ENCODE results near the gene COL1A1.

COL1A1 gene

DNA sequence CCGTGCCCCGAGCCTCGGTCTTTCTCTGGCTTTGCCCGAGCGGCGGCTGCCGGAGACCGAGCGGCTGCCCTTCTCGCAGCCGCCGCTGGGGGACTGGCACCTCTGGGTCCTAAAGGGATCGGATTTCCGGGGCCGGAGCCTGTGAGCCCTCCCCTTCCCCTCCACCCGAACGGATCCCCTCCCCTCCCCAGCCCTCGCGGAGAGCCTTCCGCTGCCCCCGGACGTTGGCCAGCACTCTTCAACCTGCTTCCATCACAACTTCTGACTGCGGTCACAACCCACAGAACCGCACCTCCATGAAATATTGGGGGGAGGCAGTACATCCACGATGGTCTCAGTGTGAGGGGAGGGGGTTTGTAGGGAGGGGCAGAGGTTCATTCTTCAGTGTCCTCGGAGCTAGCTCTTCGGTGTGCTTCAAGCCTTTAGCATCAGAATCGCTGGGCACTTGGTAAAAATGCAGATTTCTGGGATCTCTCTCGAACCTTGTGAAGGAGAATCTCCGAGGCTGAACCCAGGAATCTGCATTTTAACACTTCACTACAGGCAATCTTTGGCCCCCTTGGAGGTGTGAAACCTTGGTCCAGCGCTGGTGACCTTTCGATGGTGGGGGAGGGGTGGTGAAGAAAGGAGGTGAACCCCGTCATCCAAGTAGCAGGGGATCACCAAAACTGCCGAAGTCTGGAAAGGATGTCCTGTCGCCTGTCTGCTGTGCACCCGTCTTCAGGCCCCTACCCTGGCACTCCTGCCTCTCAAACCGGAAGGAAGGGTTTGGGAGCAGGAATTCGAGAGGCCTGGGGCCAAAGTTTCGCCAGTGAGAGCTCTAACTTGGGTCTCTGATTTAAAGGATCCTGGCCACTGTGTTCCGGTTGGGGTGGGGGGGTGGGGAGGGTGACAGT lies 50.1 kb downstream of the COL1A1 start:
- Histone ChIP-seq H3F3A (ENCODE audit: insufficient read depth, low read length) (peaks cover 42% of the 10 kb centered on the region), H3K27me3 (replicated peaks; ENCODE audit: insufficient read depth, low read length) (no peaks in the 10 kb centered on the region), H3K4me3 (ENCODE audit: low read length) (peak overlapping the region; percentile 82), H3K9ac (ENCODE audit: low read length) (peak overlapping the region; percentile 71), H3K4me2 (ENCODE audit: low read depth, low read length) (peak overlapping the region; percentile 95), H3K79me2 (ENCODE audit: low read length) (peaks cover 43% of the 10 kb centered on the region), H4K20me1 (ENCODE audit: insufficient read depth, low read length) (no peaks in the 10 kb centered on the region), H2AFZ (ENCODE audit: low read length) (peak overlapping the region; percentile 70), H3K9me3 (replicated peaks; ENCODE audit: insufficient read depth, low read length) (no peaks in the 10 kb centered on the region), H3K27ac (ENCODE audit: low read length) (peak overlapping the region; percentile 84), H3K36me3 (replicated peaks; ENCODE audit: insufficient read depth, low read length) (no peaks in the 10 kb centered on the region), H3K9me2 (replicated peaks; ENCODE audit: insufficient read depth, low read length) (no peaks in the 10 kb centered on the region), H3K4me1 (ENCODE audit: low read length) (peaks cover 38% of the 10 kb centered on the region)
- DNase-seq, result peak; percentile 93
- no peak for TF ChIP-seq EZH2phosphoT487 (IDR thresholded peaks at IDR 0.05; ENCODE audit: low read length)
- TF ChIP-seq, protein P1, sequence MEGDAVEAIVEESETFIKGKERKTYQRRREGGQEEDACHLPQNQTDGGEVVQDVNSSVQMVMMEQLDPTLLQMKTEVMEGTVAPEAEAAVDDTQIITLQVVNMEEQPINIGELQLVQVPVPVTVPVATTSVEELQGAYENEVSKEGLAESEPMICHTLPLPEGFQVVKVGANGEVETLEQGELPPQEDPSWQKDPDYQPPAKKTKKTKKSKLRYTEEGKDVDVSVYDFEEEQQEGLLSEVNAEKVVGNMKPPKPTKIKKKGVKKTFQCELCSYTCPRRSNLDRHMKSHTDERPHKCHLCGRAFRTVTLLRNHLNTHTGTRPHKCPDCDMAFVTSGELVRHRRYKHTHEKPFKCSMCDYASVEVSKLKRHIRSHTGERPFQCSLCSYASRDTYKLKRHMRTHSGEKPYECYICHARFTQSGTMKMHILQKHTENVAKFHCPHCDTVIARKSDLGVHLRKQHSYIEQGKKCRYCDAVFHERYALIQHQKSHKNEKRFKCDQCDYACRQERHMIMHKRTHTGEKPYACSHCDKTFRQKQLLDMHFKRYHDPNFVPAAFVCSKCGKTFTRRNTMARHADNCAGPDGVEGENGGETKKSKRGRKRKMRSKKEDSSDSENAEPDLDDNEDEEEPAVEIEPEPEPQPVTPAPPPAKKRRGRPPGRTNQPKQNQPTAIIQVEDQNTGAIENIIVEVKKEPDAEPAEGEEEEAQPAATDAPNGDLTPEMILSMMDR (IDR thresholded peaks at IDR 0.05; ENCODE audit: low read length), result peak; percentile 48
- TF ChIP-seq EZH2 (optimal IDR thresholded peaks at IDR 0.05; ENCODE audit: low read depth, low read length), result no peak

DNA sequence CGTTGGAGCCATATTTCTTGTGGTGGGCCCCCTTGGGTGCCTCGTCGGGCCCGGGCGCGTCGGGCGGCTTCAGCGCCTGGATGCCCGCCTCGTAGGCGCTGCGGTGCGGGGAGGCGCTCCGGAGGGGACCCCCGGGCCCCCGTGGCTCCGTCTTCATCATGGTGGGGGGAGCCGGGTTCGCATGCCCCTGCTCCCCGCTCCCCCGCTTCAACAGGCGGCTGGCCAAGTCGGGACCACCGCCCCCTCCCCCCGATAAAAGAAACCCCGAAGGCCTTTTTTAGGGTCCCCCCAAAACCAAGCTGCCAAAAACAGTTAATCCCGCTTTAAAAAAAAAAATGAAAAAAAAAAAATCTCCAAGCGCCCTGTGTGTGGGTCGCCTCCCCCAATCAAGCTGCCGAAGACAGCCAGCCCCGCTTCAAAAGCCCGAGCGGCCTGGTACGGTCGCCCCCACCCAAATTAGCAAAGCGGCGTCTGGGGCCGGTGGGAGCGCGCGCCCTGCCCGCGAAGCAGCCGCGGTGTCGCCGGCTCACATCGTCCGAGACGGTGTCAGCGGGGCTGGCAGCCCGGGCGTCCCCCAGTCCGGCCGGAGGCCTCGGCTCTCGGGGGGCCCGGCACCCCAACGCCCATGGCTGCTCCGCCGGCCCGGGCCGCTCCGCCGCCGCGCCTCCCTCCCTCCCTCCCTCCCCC lies 50.9 kb downstream of the COL1A1 start, which contains the start of gene PPP1R9B:
Gene PPP1R9B (minus strand): TSS at position 324 of the 687 bp plus-strand sequence. CDS start 164 bp downstream, at position 160.
- no peak for DNase-seq
- TF ChIP-seq EZH2 (optimal IDR thresholded peaks at IDR 0.05; ENCODE audit: low read depth, low read length), result no peak
- no peak for TF ChIP-seq EZH2phosphoT487 (IDR thresholded peaks at IDR 0.05; ENCODE audit: low read length)
- TF ChIP-seq, protein P1 (IDR thresholded peaks at IDR 0.05; ENCODE audit: low read length), result no peak
- Histone ChIP-seq H3K9ac (ENCODE audit: low read length) (peak within 1 kb of the TSS; percentile 75), H3K9me3 (replicated peaks; ENCODE audit: insufficient read depth, low read length) (no peaks in the 10 kb centered on the region), H3K4me2 (ENCODE audit: low read depth, low read length) (peak within 1 kb of the TSS; percentile 95), H3K27ac (ENCODE audit: low read length) (peak within 1 kb of the TSS; percentile 84), H4K20me1 (ENCODE audit: insufficient read depth, low read length) (no peaks in the 10 kb centered on the region), H3K36me3 (replicated peaks; ENCODE audit: insufficient read depth, low read length) (no peaks in the 10 kb centered on the region), H3K4me3 (ENCODE audit: low read length) (peak within 1 kb of the TSS; percentile 82), H3K9me2 (replicated peaks; ENCODE audit: insufficient read depth, low read length) (no peaks in the 10 kb centered on the region), H3F3A (ENCODE audit: insufficient read depth, low read length) (peaks cover 38% of the 10 kb centered on the region), H3K27me3 (replicated peaks; ENCODE audit: insufficient read depth, low read length) (no peaks in the 10 kb centered on the region), H3K4me1 (ENCODE audit: low read length) (peaks cover 38% of the 10 kb centered on the region), H3K79me2 (ENCODE audit: low read length) (peaks cover 51% of the 10 kb centered on the region), H2AFZ (ENCODE audit: low read length) (peak within 1 kb of the TSS; percentile 70)

DNA sequence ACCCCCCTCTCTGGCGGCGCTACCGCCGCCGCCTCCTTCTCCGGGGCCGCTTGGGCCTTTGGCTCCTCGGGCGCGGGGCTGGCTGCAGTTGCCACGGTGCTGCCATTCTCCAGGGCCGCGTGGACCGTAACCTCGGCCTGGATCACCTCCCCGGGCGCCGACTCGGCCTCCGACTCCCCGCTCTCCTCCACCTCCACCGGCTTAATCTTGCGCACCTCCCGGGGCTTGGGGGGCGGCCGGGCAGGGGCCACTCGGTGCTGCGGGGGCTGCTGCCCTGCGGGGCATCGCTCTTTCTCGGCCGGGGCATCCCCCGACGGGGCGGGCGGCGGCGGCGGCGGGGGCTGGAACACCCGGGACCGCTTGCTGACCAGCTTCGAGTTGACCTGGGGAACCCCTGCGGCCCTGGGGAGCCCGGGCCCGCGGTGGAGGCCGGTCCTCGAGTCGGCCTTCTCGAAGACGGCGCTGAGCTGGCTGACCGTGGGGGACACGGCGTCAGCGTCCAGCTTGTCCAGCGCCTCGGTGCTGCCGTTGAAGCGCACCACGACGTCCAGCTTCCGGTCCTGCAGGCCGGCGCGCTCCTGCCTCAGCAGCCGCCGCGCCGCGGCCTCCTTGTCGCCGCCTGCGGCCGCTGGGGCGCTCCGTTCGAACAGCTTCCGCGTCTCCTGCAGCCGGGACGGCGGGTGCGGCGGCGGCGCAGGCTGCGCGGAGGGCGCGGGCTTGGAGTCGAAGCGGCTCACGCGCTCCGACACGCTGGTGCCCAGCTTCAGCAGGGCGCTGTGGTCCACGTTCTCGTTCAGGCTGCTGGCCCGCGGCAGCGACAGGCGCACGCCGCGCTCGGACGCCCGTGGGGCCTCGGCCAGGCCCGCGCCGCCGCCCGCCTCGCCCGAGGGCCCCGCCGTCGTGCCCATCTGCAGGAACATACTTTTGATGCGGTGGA lies 51.7 kb downstream of the COL1A1 start:
- no peaks in the 10 kb centered on the region for H4K20me1 ChIP-seq (ENCODE audit: insufficient read depth, low read length)
- peaks cover 32% of the 10 kb centered on the region for H3K4me1 ChIP-seq (ENCODE audit: low read length)
- no peaks in the 10 kb centered on the region for H3K27me3 ChIP-seq (replicated peaks; ENCODE audit: insufficient read depth, low read length)

More for the DNA sequence above, 51.7 kb downstream of the COL1A1 start:
- no peaks in the 10 kb centered on the region for H3K9me3 ChIP-seq (replicated peaks; ENCODE audit: insufficient read depth, low read length)
- H3K9ac ChIP-seq (ENCODE audit: low read length), result peak overlapping the region; percentile 75
- peak overlapping the region; percentile 46; the same call in 1 of the 2 replicates for H3K27ac ChIP-seq (ENCODE audit: low read length)
- H3K79me2 ChIP-seq (ENCODE audit: low read length), result peaks cover 59% of the 10 kb centered on the region
- H3F3A ChIP-seq (ENCODE audit: insufficient read depth, low read length), result peaks cover 30% of the 10 kb centered on the region
- no peaks in the 10 kb centered on the region for H3K36me3 ChIP-seq (replicated peaks; ENCODE audit: insufficient read depth, low read length)
- no peak for TF ChIP-seq EZH2 (optimal IDR thresholded peaks at IDR 0.05; ENCODE audit: low read depth, low read length)
- TF ChIP-seq, protein P1 (IDR thresholded peaks at IDR 0.05; ENCODE audit: low read length), result peak; percentile 12; the same call in 1 of the 2 replicates
- no peak for TF ChIP-seq EZH2phosphoT487 (IDR thresholded peaks at IDR 0.05; ENCODE audit: low read length)
- peak; percentile 71 for DNase-seq
- H3K4me3 ChIP-seq (ENCODE audit: low read length), result peak overlapping the region; percentile 78
- H2AFZ ChIP-seq (ENCODE audit: low read length), result peak overlapping the region; percentile 2; the same call in 1 of the 2 replicates
- H3K9me2 ChIP-seq (replicated peaks; ENCODE audit: insufficient read depth, low read length), result no peaks in the 10 kb centered on the region
- peak overlapping the region; percentile 92 for H3K4me2 ChIP-seq (ENCODE audit: low read depth, low read length)
